ENCODE measurements around the gene PRR27.
"Not testable (repeated sequence)": the region's sequence is repeated elsewhere in the genome, so short reads cannot be mapped to it uniquely, and the experiment has no call there.

PRR27 gene

DNA sequence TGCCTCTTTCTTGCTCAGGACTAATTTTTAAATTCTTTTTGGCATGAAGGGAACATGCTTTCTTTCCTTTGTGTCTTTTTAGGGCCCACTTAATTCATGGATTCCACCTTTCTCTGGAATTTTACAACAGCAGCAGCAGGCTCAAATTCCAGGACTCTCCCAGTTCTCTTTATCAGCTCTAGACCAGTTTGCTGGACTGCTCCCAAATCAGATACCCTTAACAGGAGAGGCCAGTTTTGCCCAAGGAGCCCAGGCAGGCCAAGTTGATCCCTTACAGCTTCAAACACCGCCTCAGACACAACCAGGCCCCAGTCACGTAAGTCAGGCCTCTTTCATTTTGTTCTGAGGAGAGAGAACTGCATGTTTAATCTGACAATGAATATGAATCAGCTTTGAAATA lies 43.8 kb downstream of the PRR27 start:
- no peak for DNase-seq

DNA sequence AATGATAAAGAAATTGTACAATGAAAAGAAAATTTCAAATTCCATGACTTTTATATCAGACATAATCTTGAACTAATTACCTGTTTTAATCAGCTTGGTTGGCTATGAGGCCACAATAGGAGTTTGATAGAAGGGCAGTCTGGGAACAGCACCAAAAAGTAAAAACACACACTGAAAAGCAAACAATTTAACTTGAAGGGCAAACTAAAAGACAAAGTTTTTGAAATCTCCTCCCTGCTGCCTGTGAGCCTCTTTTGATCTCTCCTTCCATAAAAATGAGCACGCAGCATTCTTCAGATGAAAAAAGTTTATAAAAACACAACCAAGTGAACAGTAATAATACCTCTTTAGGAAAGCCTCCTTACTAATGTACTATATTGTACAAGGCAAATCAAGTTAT lies 49.6 kb downstream of the PRR27 start:
- DNase-seq = no peak

DNA sequence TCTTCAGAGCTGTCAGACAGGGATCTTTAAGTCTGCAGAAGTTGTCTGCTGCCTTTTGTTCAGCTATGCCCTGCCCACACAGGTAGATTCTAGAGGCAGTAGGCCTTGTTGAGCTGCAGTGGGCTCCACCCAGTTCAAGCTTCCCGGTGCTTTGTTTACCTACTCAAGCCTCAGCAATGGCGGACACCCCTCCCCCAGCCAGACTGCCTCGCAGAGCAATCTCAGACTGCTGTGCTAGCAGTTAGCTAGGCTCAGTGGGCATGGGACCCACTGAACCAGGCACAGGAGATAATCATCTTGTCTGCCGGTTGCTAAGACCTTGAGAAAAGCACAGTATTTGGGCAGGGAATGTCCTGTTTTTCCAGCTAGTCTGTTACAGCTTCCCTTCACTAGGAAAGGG lies 58.7 kb downstream of the PRR27 start:
- not testable (repeated sequence) for DNase-seq

All from anterior cingulate cortex (tissue), 58 donors.